Esophagus muscularis mucosa (tissue), 4 donors: ENCODE data around the gene GMPPB. TPM values are rescaled to one million over a fixed set of nuclear protein-coding genes. Genes with fewer than 3 reads are reported as not detected.
"Not testable (repeated sequence)": the region's sequence is repeated elsewhere in the genome, so short reads cannot be mapped to it uniquely, and the experiment has no call there.

Experiments used
- DNase-seq: peaks from one replicate; pipeline ENCODE4 v3.0.0-alpha.2; 2017; ENCODE audit errors: extremely low spot score
- H3K27ac ChIP-seq, 4 donors: fragments of 200-600 bp; sonication (generic); replicated peaks in 1 of 4; 1 replicate in 3 of 4; 2 replicates in 1 of 4; pipeline ENCODE4 v1.5.1; 2016 to 2019; ENCODE audit warnings: mild to moderate bottlenecking in 1 of 4
- H3K27me3 ChIP-seq, 4 donors: fragments of 200-600 bp; sonication (generic); one replicate each; pipeline versions ENCODE4 v1.5.1 to v1.6.0; 2016 to 2019
- H3K36me3 ChIP-seq, 4 donors: fragments of 200-600 bp; sonication (generic); one replicate each; pipeline ENCODE4 v1.5.1; 2016 to 2019
- H3K4me1 ChIP-seq, 4 donors: fragments of 200-600 bp; sonication (generic); one replicate each; pipeline ENCODE4 v1.5.1; 2016 to 2019
- H3K4me3 ChIP-seq, 4 donors: fragments of 200-600 bp; sonication (generic); 1 replicate in 2 of 4; 2 replicates in 2 of 4; pipeline ENCODE4 v1.5.1; 2016 to 2019; ENCODE audit warnings: mild to moderate bottlenecking in 4 of 4, moderate library complexity in 1 of 4
- H3K9me3 ChIP-seq, 4 donors: fragments of 200-600 bp; sonication (generic); 1 replicate in 3 of 4; 2 replicates in 1 of 4; pipeline ENCODE4 v1.5.1; 2016 to 2019
- CTCF ChIP-seq, 3 experiments: fragments of 200-600 bp in 2 of 3; fragments of 450-650 bp in 1 of 3; sonication (generic) in 2 of 3; IDR thresholded peaks; one replicate each; pipeline ENCODE4 v1.5.1; 2017 to 2019; ENCODE audit warnings: antibody characterized with exemption in 3 of 3, mild to moderate bottlenecking in 2 of 3, moderate library complexity in 1 of 3
- EP300 ChIP-seq: sonication (generic); formaldehyde crosslinking; IDR thresholded peaks from one replicate; pipeline ENCODE4 v1.6.1; 2017; ENCODE audit warnings: antibody characterized with exemption
- POLR2A ChIP-seq: fragments of 450-650 bp; IDR thresholded peaks from one replicate; pipeline ENCODE4 v1.6.1; 2017; ENCODE audit warnings: antibody characterized with exemption, moderate library complexity, mild to moderate bottlenecking, low read depth
- POLR2AphosphoS5 ChIP-seq, 2 donors: sonication (generic); formaldehyde crosslinking; IDR thresholded peaks; one replicate each; pipeline ENCODE4 v1.6.1; 2017; ENCODE audit warnings: antibody characterized with exemption in 2 of 2
- WGBS: methylation state at CpG from one replicate; pipeline ENCODE4 v1.1.5; 2018; 5-methylcytosine and 5-hydroxymethylcytosine counted together
- intact Hi-C: fragments of 100-400 bp; cut with DNase I; formaldehyde crosslinking; loops from one replicate; pipeline ENCODE4 v1.15.1; 2023
- total RNA-seq, 4 donors: library from RNA; depleted of rRNA; stranded (reverse); fragments of >200 nt; gene quantifications; one replicate each; pipeline versions ENCODE4 v1.1.0 to v1.2.1, GENCODE V29; 2016

GMPPB gene
- total RNA-seq, 4 donors from 2014 or later: 12.0 to 18.9 (median 17.6) TPM

DNA sequence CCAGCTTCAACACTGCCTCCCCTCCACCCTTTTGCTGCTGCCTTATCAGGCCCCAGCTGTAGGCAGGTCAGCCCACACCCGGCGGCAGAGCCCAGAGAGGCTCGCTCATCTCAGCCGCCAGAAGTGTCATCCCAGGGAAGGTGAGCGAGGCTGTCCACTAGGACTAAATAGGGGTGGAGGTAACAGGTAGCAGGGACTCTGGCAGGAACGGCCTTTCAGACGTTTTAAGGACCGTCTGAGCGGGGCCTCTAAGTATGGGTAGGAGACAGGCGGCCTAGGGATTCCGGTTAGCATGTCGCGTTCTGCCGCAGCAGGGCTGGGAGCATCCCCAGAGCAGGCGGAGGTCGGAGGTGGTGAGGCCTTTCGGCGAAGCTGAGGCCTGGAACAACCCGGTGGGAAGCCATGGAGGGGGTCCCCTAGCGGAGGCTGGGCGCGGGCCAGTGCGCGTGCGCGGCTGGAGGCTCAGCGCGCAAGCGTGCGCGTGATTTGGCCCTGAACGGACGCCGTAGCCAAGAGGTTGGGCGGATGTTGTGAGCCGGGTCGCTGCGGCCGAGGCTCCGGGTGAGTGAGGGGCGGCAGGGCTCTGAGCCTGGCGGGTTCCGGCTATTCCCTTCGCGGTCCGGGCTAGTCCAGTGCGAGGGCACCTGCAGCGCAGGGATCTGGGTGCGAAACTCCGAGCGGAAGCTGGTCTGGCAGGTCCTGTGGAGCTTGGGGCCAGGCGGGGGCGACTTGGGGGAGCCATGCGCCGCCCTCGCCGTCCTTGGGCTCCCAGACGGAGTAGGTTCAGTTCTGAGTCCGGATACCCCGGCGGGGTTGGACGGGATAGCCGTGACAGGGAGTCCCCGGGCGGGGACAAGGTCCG, 34.5 kb downstream of the GMPPB start, which contains the start of the genes MST1 and RNF123:
TSS of gene MST1 (minus strand) at position 429 of the 862 bp plus-strand sequence. CDS start 783 bp downstream, outside the sequence.
TSS of gene RNF123 (plus strand) at position 512 of the 862 bp plus-strand sequence. CDS start 1,609 bp downstream, outside the sequence.
- Histone ChIP-seq H3K9me3 (no peaks in the 10 kb centered on the region), H3K4me1 (peaks cover 30 to 60% (median 46%) of the 10 kb centered on the region in 4 donors), H3K36me3 (peaks cover 0 to 16% (median 4%) of the 10 kb centered on the region in 4 donors), H3K4me3 (peak within 1 kb of the TSS; percentile 80 to 99 (median 90)), H3K27ac (peak within 1 kb of the TSS; percentile 77 to 83 (median 82)), H3K27me3 (peaks cover 0 to 35% (median 7%) of the 10 kb centered on the region in 4 donors)
- peak; percentile 97 for DNase-seq
- 39% methylated on average over 2 of the region's 66 CpGs for WGBS
- intact Hi-C loops: no loop called here
- TF ChIP-seq CTCF (IDR thresholded peaks at IDR 0.05) (peak; percentile 29 to 37 (median 33)), EP300 (no peak), POLR2AphosphoS5 (IDR thresholded peaks at IDR 0.05) (peak; percentile 86 to 87), POLR2A (peak; percentile 6)

GRCh38 chr3:49688338-49689045, 35.3 kb downstream of the GMPPB start:
- peaks cover 4 to 24% (median 12%) of the 10 kb centered on the region in 4 donors for H3K36me3 ChIP-seq
- 11% methylated on average over 1 of the region's 7 CpGs for WGBS
- H3K9me3 ChIP-seq, DNase-seq, intact Hi-C loops: not testable (repeated sequence)
- H3K27me3 ChIP-seq: peaks cover 0 to 35% (median 7%) of the 10 kb centered on the region in 4 donors
- H3K4me1 ChIP-seq: peaks cover 30 to 58% (median 46%) of the 10 kb centered on the region in 4 donors
- peak overlapping the region; percentile 77 to 83 (median 82) for H3K27ac ChIP-seq
- H3K4me3 ChIP-seq: peak overlapping the region; percentile 80 to 99 (median 90)

- DNase-seq, H3K9me3 ChIP-seq, intact Hi-C loops, H3K4me3 ChIP-seq, H3K27ac ChIP-seq: not testable (repeated sequence)
- WGBS: 95% methylated on average over 8 of the region's 12 CpGs
- H3K27me3 ChIP-seq: peaks cover 0 to 35% (median 7%) of the 10 kb centered on the region in 4 donors
- H3K4me1 ChIP-seq: peaks cover 30 to 53% (median 46%) of the 10 kb centered on the region in 4 donors
- H3K36me3 ChIP-seq: peaks cover 15 to 35% (median 23%) of the 10 kb centered on the region in 4 donors
Observed at GRCh38 chr3:49687424-49687795, 36.3 kb downstream of the GMPPB start.

DNA sequence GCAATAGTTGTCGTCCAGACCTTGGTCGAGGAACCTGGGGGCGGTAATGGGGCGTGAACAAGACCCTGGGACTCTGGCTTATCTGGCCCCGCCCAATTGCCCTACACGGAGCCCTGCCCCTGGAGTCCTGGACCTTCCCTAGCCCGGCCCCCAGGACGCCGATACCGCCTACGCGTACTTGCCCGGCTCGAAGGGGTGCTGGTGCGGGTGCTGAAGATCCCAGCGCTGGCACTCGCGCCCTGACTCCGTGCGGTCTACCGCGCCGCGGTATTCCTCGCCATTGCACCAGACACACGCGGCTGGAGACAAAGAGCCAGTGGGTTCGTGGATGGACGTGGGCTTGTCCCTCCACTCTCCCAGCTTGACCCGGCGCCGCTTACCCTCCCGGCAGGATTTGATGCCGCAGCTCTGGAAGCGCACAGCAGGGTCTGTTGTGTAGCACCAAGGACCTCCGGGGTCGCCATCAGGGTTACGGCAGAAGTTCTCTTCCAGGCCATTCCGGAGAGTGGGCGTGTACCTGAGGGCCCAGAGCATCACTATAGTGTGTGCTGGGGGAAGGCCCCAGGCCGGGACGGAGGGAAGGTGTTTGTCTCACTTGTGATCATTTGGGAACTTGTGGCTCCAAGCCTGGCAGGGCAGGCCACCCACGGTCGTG, 36.9 kb downstream of the GMPPB start:
- 45% methylated on average over 8 of the region's 44 CpGs for WGBS
- H3K9me3 ChIP-seq, DNase-seq, intact Hi-C loops, H3K27ac ChIP-seq: not testable (repeated sequence)
- Histone ChIP-seq H3K4me3 (peak overlapping the region; percentile 23 to 49 (median 26)), H3K4me1 (peaks cover 30 to 50% (median 45%) of the 10 kb centered on the region in 4 donors), H3K27me3 (peaks cover 0 to 35% (median 7%) of the 10 kb centered on the region in 4 donors), H3K36me3 (peaks cover 20 to 40% (median 28%) of the 10 kb centered on the region in 4 donors)

DNA sequence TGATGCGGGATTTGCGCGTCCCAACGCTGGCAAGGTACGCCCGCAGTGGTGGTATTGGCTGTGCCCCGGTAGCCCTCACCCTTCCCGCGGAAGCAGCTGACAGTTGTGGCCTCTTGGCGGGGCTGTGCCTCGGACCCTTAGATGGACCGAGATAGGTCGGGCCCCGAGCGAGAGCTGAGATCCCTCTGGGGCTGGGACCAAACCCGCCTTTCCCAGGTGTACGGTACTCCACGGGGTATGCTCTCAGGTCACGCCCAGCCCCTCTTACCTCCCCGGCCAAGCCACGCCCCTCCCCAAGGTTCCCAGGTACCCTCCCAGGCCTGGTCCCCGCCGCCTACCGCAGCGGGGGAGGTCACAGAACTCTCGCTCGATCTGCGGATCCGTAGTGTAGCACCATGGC, 37.4 kb downstream of the GMPPB start:
- H3K9me3 ChIP-seq, H3K27ac ChIP-seq, DNase-seq, intact Hi-C loops: not testable (repeated sequence)
- Histone ChIP-seq H3K36me3 (peaks cover 26 to 42% (median 33%) of the 10 kb centered on the region in 4 donors), H3K27me3 (peaks cover 0 to 35% (median 7%) of the 10 kb centered on the region in 4 donors), H3K4me1 (peaks cover 26 to 44% (median 40%) of the 10 kb centered on the region in 4 donors), H3K4me3 (peak overlapping the region; percentile 23 to 49 (median 26))
- 0% methylated on average over 6 of the region's 29 CpGs for WGBS

DNA sequence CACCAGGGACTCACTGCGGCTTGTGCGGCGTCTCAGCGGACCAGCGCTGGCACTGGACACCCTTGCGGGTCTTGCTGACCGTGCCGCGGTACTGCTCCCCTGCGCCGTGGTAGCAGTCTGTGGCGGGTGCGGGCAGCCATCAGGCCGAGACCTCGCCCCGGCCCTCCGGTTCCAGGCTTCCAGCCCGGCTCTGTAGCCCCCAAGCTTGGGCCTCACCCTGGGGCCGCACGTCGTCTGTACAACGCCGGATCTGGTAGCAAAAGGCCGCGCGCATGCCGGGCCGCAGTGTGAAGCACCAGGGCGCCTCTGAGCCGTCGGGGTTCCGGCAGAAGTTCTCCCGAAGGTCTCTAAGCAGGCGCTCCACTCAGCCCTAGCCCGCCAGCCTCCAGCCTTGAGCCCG, 37.9 kb downstream of the GMPPB start:
- intact Hi-C loops, H3K9me3 ChIP-seq, H3K27ac ChIP-seq, DNase-seq: not testable (repeated sequence)
- H3K4me3 ChIP-seq: peak overlapping the region in 2 of 4 donors; percentile 23 to 49
- WGBS: no CpG with 5 or more reads among the region's 36 CpGs
- H3K4me1 ChIP-seq: peaks cover 21 to 39% (median 35%) of the 10 kb centered on the region in 4 donors
- peaks cover 0 to 35% (median 7%) of the 10 kb centered on the region in 4 donors for H3K27me3 ChIP-seq
- peaks cover 29 to 46% (median 38%) of the 10 kb centered on the region in 4 donors for H3K36me3 ChIP-seq

DNA sequence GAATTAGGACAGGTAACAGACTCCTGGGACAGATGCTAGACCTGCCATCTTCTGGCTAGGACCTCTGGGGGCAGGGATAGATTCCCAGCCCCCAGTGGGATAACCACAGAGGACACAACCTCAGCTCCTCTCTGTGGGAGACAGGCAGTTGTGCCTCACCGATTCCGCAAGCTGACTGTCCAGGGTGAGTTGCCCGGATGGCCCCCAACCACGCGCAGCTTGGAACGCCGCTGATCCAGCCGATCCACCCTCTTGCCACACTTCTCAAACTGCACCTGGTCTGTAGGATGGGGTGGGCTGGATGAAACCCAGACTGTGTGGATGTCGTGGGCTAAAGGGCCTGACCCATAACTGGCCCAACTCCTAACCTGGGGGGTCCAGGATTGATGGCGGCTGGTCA, 38.6 kb downstream of the GMPPB start:
- H3K9me3 ChIP-seq, DNase-seq, intact Hi-C loops, H3K4me3 ChIP-seq, H3K27ac ChIP-seq: not testable (repeated sequence)
- WGBS: 100% methylated on average over 3 of the region's 10 CpGs
- Histone ChIP-seq H3K4me1 (peaks cover 13 to 32% (median 28%) of the 10 kb centered on the region in 4 donors), H3K36me3 (peaks cover 36 to 53% (median 46%) of the 10 kb centered on the region in 4 donors), H3K27me3 (peaks cover 0 to 35% (median 7%) of the 10 kb centered on the region in 4 donors)

- H3K27ac ChIP-seq, intact Hi-C loops, DNase-seq, H3K9me3 ChIP-seq, H3K4me3 ChIP-seq: not testable (repeated sequence)
- peaks cover 11 to 28% (median 25%) of the 10 kb centered on the region in 4 donors for H3K4me1 ChIP-seq
- H3K36me3 ChIP-seq: peaks cover 42 to 60% (median 52%) of the 10 kb centered on the region in 4 donors
- H3K27me3 ChIP-seq: peaks cover 0 to 35% (median 7%) of the 10 kb centered on the region in 4 donors
- 67% methylated on average over 1 of the region's 2 CpGs for WGBS
Observed at GRCh38 chr3:49684453-49684852, 39.3 kb downstream of the GMPPB start.
